Spinal cord (tissue), 10 donors: ENCODE measurements around the gene RTP3. TPM values are rescaled to one million over a fixed set of nuclear protein-coding genes. Genes with fewer than 3 reads are reported as not detected.
"Not testable (repeated sequence)": the region's sequence is repeated elsewhere in the genome, so short reads cannot be mapped to it uniquely, and the experiment has no call there.

Experiments used
- DNase-seq, 6 donors: peaks; one replicate each; pipeline versions ENCODE4 v3.0.0 to v3.0.0-alpha.2; 2013 to 2015; ENCODE audit warnings: low spot score in 6 of 6, low read depth in 4 of 6
- H3K27ac ChIP-seq: one replicate; pipeline ENCODE4 v1.5.1; 2013; ENCODE audit warnings: low read depth, low read length, control low read depth
- H3K27me3 ChIP-seq: one replicate; pipeline ENCODE4 v1.6.1; 2013; ENCODE audit warnings: low read length; ENCODE audit not compliant: control insufficient read depth, insufficient read depth
- H3K36me3 ChIP-seq: one replicate; pipeline ENCODE4 v1.6.1; 2013; ENCODE audit warnings: low read length; ENCODE audit not compliant: control insufficient read depth, insufficient read depth
- H3K4me1 ChIP-seq: one replicate; pipeline ENCODE4 v1.6.1; 2013; ENCODE audit warnings: low read length; ENCODE audit not compliant: control insufficient read depth, insufficient read depth
- H3K4me3 ChIP-seq: one replicate; pipeline ENCODE4 v1.5.1; 2013; ENCODE audit warnings: low read depth, low read length, control low read depth
- H3K9me3 ChIP-seq: one replicate; pipeline ENCODE4 v1.6.1; 2013; ENCODE audit warnings: low read length; ENCODE audit not compliant: control insufficient read depth, insufficient read depth
- WGBS: methylation state at CpG from one replicate; pipeline ENCODE4 v1.1.5; 2013; ENCODE audit warnings: missing lambda C conversion rate; ENCODE audit not compliant: insufficient coverage; 5-methylcytosine and 5-hydroxymethylcytosine counted together
- polyA plus RNA-seq, 2 donors: library from polyadenylated mRNA; unstranded; fragments of 120-200 nt; gene quantifications; one replicate each; pipeline ENCODE4 v1.2.1, GENCODE V29; 2013; ENCODE audit not compliant: insufficient read length in 2 of 2
- total RNA-seq, 2 donors: library from RNA; depleted of rRNA in 1 of 2; stranded (reverse); fragments of 120-200 nt in 1 of 2; fragments of >200 nt in 1 of 2; gene quantifications; one replicate each; pipeline versions ENCODE4 v1.2.3 to v1.2.4, GENCODE V29; 2013 to 2014
- donor health status: healthy.

The RTP3 gene
- total and polyA plus RNA-seq, 4 donors: not detected

- Histone ChIP-seq H3K27me3 (no peaks in the 10 kb centered on the region), H3K36me3 (no peaks in the 10 kb centered on the region), H3K4me1 (no peaks in the 10 kb centered on the region), H3K9me3 (no peaks in the 10 kb centered on the region), H3K27ac (no peak overlapping the region), H3K4me3 (no peak overlapping the region)
- 92% methylated on average over 4 of the region's 4 CpGs for WGBS
- DNase-seq: no peak
These were observed 18.7 kb downstream of the RTP3 start for GRCh38 chr3:46516521-46516920.

GRCh38 chr3:46517016-46517783 is 19.4 kb downstream of the RTP3 start:
- no peaks in the 10 kb centered on the region for H3K9me3 ChIP-seq
- H3K4me1 ChIP-seq: no peaks in the 10 kb centered on the region
- DNase-seq: no peak
- no peaks in the 10 kb centered on the region for H3K36me3 ChIP-seq
- H3K4me3 ChIP-seq: no peak overlapping the region
- no peak overlapping the region for H3K27ac ChIP-seq
- H3K27me3 ChIP-seq: no peaks in the 10 kb centered on the region
- WGBS: no CpG with 5 or more reads among the region's 7 CpGs

- Histone ChIP-seq H3K36me3 (no peaks in the 10 kb centered on the region), H3K9me3 (no peaks in the 10 kb centered on the region), H3K27me3 (no peaks in the 10 kb centered on the region), H3K4me3 (no peak overlapping the region), H3K27ac (no peak overlapping the region), H3K4me1 (no peaks in the 10 kb centered on the region)
- DNase-seq: no peak
- WGBS: 94% methylated on average over 2 of the region's 2 CpGs
These were observed 20.0 kb downstream of the RTP3 start for GRCh38 chr3:46517784-46518181.

GRCh38 chr3:46519952-46520351 is 22.2 kb downstream of the RTP3 start:
- H3K9me3 ChIP-seq: no peaks in the 10 kb centered on the region
- no peaks in the 10 kb centered on the region for H3K4me1 ChIP-seq
- WGBS: no CpG with 5 or more reads among the region's 2 CpGs
- H3K4me3 ChIP-seq: no peak overlapping the region
- DNase-seq: no peak
- H3K27me3 ChIP-seq: no peaks in the 10 kb centered on the region
- H3K27ac ChIP-seq: no peak overlapping the region
- no peaks in the 10 kb centered on the region for H3K36me3 ChIP-seq

- no peaks in the 10 kb centered on the region for H3K9me3 ChIP-seq
- H3K4me1 ChIP-seq: no peaks in the 10 kb centered on the region
- 63% methylated on average over 2 of the region's 3 CpGs for WGBS
- H3K36me3 ChIP-seq: no peaks in the 10 kb centered on the region
- H3K27me3 ChIP-seq: no peaks in the 10 kb centered on the region
- no peak overlapping the region for H3K27ac ChIP-seq
- no peak overlapping the region for H3K4me3 ChIP-seq
- no peak for DNase-seq
These were observed 22.8 kb downstream of the RTP3 start for GRCh38 chr3:46520531-46520930.

GRCh38 chr3:46521096-46521495 is 23.3 kb downstream of the RTP3 start:
- Histone ChIP-seq H3K4me3 (no peak overlapping the region), H3K9me3 (no peaks in the 10 kb centered on the region), H3K4me1 (no peaks in the 10 kb centered on the region), H3K27me3 (no peaks in the 10 kb centered on the region), H3K36me3 (no peaks in the 10 kb centered on the region), H3K27ac (no peak overlapping the region)
- no peak for DNase-seq
- WGBS: no CpG with 5 or more reads among the region's 9 CpGs

- not testable (repeated sequence) for H3K4me1 ChIP-seq, H3K36me3 ChIP-seq, H3K27me3 ChIP-seq, H3K9me3 ChIP-seq, H3K27ac ChIP-seq, H3K4me3 ChIP-seq, DNase-seq
- WGBS: no CpG with 5 or more reads among the region's 4 CpGs
These were observed 24.4 kb downstream of the RTP3 start for GRCh38 chr3:46522201-46522600.

GRCh38 chr3:46523556-46523955 is 25.8 kb downstream of the RTP3 start:
- no peak for DNase-seq
- no peaks in the 10 kb centered on the region for H3K27me3 ChIP-seq

GRCh38 chr3:46524008-46524407 is 26.2 kb downstream of the RTP3 start:
- H3K27ac ChIP-seq: no peak overlapping the region
- DNase-seq: no peak
- no peaks in the 10 kb centered on the region for H3K27me3 ChIP-seq
- no peaks in the 10 kb centered on the region for H3K36me3 ChIP-seq
- H3K9me3 ChIP-seq: no peaks in the 10 kb centered on the region
- no peaks in the 10 kb centered on the region for H3K4me1 ChIP-seq
- H3K4me3 ChIP-seq: no peak overlapping the region
- WGBS: 71% methylated on average over 2 of the region's 3 CpGs

More at GRCh38 chr3:46523556-46523955, 25.8 kb downstream of the RTP3 start:
- no peak overlapping the region for H3K27ac ChIP-seq
- no CpG with 5 or more reads among the region's 2 CpGs for WGBS
- no peaks in the 10 kb centered on the region for H3K9me3 ChIP-seq
- no peaks in the 10 kb centered on the region for H3K36me3 ChIP-seq
- H3K4me1 ChIP-seq: no peaks in the 10 kb centered on the region
- H3K4me3 ChIP-seq: no peak overlapping the region

- no peaks in the 10 kb centered on the region for H3K36me3 ChIP-seq
- H3K4me1 ChIP-seq: no peaks in the 10 kb centered on the region
- WGBS: 100% methylated on average over 2 of the region's 3 CpGs
- H3K27ac ChIP-seq: no peak overlapping the region
- no peak overlapping the region for H3K4me3 ChIP-seq
- H3K9me3 ChIP-seq: no peaks in the 10 kb centered on the region
- no peak for DNase-seq
- no peaks in the 10 kb centered on the region for H3K27me3 ChIP-seq
These were observed 27.1 kb downstream of the RTP3 start for GRCh38 chr3:46524832-46525231.
